ENCODE results near the gene BBIP1. TPM values are rescaled to one million over a fixed set of nuclear protein-coding genes. Genes with fewer than 3 reads are reported as not detected.

The BBIP1 gene
- total and polyA plus RNA-seq, 5 donors = 24.5 to 30.0 (median 26.9) TPM

- 85% methylated on average over 7 of the region's 7 CpGs for WGBS
- intact Hi-C loops (cut with DNase I) = no loop called here
- ATAC-seq = no peak
- Histone ChIP-seq H3K4me3 (ENCODE audit: low read length) (no peak overlapping the region), H3K4me1 (ENCODE audit: control insufficient read depth, insufficient read depth, low read length) (peaks cover 4% of the 10 kb centered on the region), H3K9me3 (ENCODE audit: control insufficient read depth, low read length) (no peaks in the 10 kb centered on the region), H3K27me3 (ENCODE audit: control insufficient read depth, insufficient read depth) (no peaks in the 10 kb centered on the region), H3K27ac (ENCODE audit: low read length) (no peak overlapping the region)
- DNase-seq = no peak
Observed at GRCh38 chr10:110901954-110902819, 16.8 kb downstream of the BBIP1 start.

- ATAC-seq = no peak
- no peak for DNase-seq
- WGBS = 98% methylated on average over 2 of the region's 2 CpGs
- Histone ChIP-seq H3K4me3 (ENCODE audit: low read length) (no peak overlapping the region), H3K27me3 (ENCODE audit: control insufficient read depth, insufficient read depth) (no peaks in the 10 kb centered on the region), H3K9me3 (ENCODE audit: control insufficient read depth, low read length) (no peaks in the 10 kb centered on the region), H3K4me1 (ENCODE audit: control insufficient read depth, insufficient read depth, low read length) (peaks cover 4% of the 10 kb centered on the region), H3K27ac (ENCODE audit: low read length) (no peak overlapping the region)
- intact Hi-C loops (cut with DNase I) = no loop called here
Observed at GRCh38 chr10:110900983-110901382, 18.0 kb downstream of the BBIP1 start.

GRCh38 chr10:110898391-110898790, 20.6 kb downstream of the BBIP1 start:
- Histone ChIP-seq H3K9me3 (ENCODE audit: control insufficient read depth, low read length) (no peaks in the 10 kb centered on the region), H3K4me1 (ENCODE audit: control insufficient read depth, insufficient read depth, low read length) (peaks cover 3% of the 10 kb centered on the region), H3K27me3 (ENCODE audit: control insufficient read depth, insufficient read depth) (no peaks in the 10 kb centered on the region), H3K4me3 (ENCODE audit: low read length) (no peak overlapping the region), H3K27ac (ENCODE audit: low read length) (no peak overlapping the region)
- intact Hi-C loops (cut with DNase I) = loop anchor here (5.0 to 10.0 kb wide), 4 partner anchors 151 to 294 kb away; no protein-coding TSS in a partner anchor
- no peak for DNase-seq
- ATAC-seq = no peak

- Histone ChIP-seq H3K4me1 (ENCODE audit: control insufficient read depth, insufficient read depth, low read length) (no peaks in the 10 kb centered on the region), H3K9me3 (ENCODE audit: control insufficient read depth, low read length) (no peaks in the 10 kb centered on the region), H3K27ac (ENCODE audit: low read length) (no peak overlapping the region), H3K27me3 (ENCODE audit: control insufficient read depth, insufficient read depth) (no peaks in the 10 kb centered on the region), H3K4me3 (ENCODE audit: low read length) (no peak overlapping the region)
- 86% methylated on average over 1 of the region's 1 CpG for WGBS
- intact Hi-C loops (cut with DNase I) = loop anchor here (5.0 to 10.0 kb wide), 4 partner anchors 150 to 292 kb away; no protein-coding TSS in a partner anchor
- peak in 1 of 2 donors; percentile 34 for ATAC-seq
- no peak for DNase-seq
Observed at GRCh38 chr10:110897184-110897583, 21.8 kb downstream of the BBIP1 start.

GRCh38 chr10:110893559-110894179, 25.3 kb downstream of the BBIP1 start:
- H3K27ac ChIP-seq (ENCODE audit: low read length) = no peak overlapping the region
- DNase-seq (no peak), ATAC-seq (peak; percentile 78 to 79)
- no peaks in the 10 kb centered on the region for H3K4me1 ChIP-seq (ENCODE audit: control insufficient read depth, insufficient read depth, low read length)
- no peak overlapping the region for H3K4me3 ChIP-seq (ENCODE audit: low read length)
- H3K9me3 ChIP-seq (ENCODE audit: control insufficient read depth, low read length) = no peaks in the 10 kb centered on the region
- 28% methylated on average over 4 of the region's 4 CpGs for WGBS
- no peaks in the 10 kb centered on the region for H3K27me3 ChIP-seq (ENCODE audit: control insufficient read depth, insufficient read depth)
- intact Hi-C loops (cut with DNase I) = loop anchor here (5.0 to 10.0 kb wide), 6 partner anchors 86 to 289 kb away; no protein-coding TSS in a partner anchor

DNA sequence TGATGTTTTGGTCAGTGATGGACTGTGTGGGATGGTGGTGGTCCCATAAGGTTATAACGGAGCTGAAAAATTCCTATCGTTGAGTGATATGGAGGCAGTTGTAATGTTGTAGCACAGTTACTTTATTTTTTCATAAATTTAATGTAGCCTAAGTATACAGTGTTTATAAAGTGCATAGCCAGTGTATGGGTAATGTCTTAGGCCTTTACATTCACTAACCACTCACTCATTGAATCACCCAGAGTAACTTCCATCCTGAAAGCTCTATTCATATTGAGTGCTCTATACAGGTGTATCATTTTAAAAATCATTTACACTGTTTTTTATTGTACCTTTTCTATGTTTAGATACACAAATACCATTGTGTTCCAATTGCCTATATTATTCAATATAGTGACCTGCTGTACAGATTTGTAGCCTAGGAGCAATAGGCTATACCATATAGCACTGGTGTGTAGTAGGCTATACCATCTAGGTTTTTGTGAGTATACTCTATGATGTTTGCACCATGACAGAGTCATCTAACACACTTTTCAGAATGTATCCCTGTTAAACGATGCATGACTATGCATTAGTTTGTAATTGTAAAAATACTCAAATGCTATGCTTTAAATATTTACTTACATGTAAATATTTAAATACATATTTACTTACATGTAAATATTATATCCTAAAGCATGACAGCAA, 26.2 kb downstream of the BBIP1 start:
- WGBS = 79% methylated on average over 3 of the region's 3 CpGs
- Histone ChIP-seq H3K4me1 (ENCODE audit: control insufficient read depth, insufficient read depth, low read length) (no peaks in the 10 kb centered on the region), H3K9me3 (ENCODE audit: control insufficient read depth, low read length) (no peaks in the 10 kb centered on the region), H3K27me3 (ENCODE audit: control insufficient read depth, insufficient read depth) (no peaks in the 10 kb centered on the region), H3K27ac (ENCODE audit: low read length) (no peak overlapping the region), H3K4me3 (ENCODE audit: low read length) (no peak overlapping the region)
- intact Hi-C loops (cut with DNase I) = loop anchor here (5.0 to 10.0 kb wide), 6 partner anchors 85 to 288 kb away; no protein-coding TSS in a partner anchor
- DNase-seq (no peak), ATAC-seq (no peak)

GRCh38 chr10:110887560-110887959, 31.4 kb downstream of the BBIP1 start:
- no peaks in the 10 kb centered on the region for H3K4me1 ChIP-seq (ENCODE audit: control insufficient read depth, insufficient read depth, low read length)
- ATAC-seq (no peak), DNase-seq (no peak)
- H3K27me3 ChIP-seq (ENCODE audit: control insufficient read depth, insufficient read depth) = no peaks in the 10 kb centered on the region
- H3K27ac ChIP-seq (ENCODE audit: low read length) = no peak overlapping the region
- intact Hi-C loops (cut with DNase I) = no loop called here
- H3K4me3 ChIP-seq (ENCODE audit: low read length) = no peak overlapping the region
- H3K9me3 ChIP-seq (ENCODE audit: control insufficient read depth, low read length) = no peaks in the 10 kb centered on the region
- 98% methylated on average over 1 of the region's 1 CpG for WGBS

DNA sequence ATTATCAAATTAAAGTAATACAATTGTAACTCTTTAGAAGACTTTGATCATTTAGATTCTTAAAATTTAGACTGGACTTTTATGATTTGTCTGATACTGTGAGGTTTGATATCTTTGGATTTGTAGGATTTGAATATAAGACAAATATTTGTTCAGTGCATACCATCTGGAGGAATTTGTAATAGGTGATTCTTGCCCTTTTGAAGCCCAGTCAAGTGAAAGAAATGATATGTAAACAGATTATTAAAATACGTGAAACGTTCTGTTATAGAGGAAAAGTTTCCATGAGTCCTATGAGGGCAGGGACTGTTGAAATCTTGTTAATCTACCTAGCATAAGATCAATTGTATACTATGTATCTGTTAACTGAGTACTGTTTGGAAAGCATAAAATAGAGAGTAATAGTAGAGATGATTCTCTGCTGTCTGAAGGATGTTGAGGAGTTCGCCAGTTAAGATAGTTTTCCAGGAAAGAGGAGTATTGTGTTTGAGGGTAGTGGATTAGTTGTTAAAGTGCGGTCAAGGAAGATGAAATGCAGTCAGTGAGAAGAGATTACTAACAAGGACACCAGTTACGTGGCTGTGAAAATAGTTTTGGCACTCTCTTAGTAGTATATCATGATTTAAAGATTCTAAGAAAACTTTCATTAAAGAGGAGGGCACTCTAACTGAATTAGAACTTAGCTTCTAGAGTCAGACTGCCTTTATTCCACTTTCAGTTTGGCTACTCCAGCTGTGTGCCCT, 32.9 kb downstream of the BBIP1 start:
- ATAC-seq (no peak), DNase-seq (no peak)
- intact Hi-C loops (cut with DNase I) = no loop called here
- H3K4me3 ChIP-seq (ENCODE audit: low read length) = no peak overlapping the region
- no peaks in the 10 kb centered on the region for H3K4me1 ChIP-seq (ENCODE audit: control insufficient read depth, insufficient read depth, low read length)
- no peak overlapping the region for H3K27ac ChIP-seq (ENCODE audit: low read length)
- 55% methylated on average over 5 of the region's 5 CpGs for WGBS
- no peaks in the 10 kb centered on the region for H3K9me3 ChIP-seq (ENCODE audit: control insufficient read depth, low read length)
- H3K27me3 ChIP-seq (ENCODE audit: control insufficient read depth, insufficient read depth) = no peaks in the 10 kb centered on the region

DNA sequence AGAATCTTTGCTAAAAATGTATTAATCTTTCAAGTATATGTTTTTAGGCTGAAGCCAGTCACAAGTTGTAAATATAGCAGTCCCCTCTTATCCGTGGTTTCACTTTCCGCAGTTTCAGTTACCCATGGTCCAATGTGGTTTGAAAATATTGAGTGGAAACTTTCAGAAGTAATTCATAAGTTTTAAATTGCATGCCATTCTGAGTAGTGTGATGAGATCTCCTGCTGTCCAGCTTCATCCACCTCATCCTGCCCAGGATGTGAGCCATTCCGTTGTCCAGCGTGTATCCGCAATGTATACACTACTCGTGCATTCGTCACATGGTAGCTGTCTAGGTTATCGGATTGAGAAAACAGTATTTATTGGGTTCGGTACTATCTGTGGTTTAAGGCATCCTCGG, 35.1 kb downstream of the BBIP1 start:
- Histone ChIP-seq H3K27ac (ENCODE audit: low read length) (no peak overlapping the region), H3K27me3 (ENCODE audit: control insufficient read depth, insufficient read depth) (no peaks in the 10 kb centered on the region), H3K9me3 (ENCODE audit: control insufficient read depth, low read length) (no peaks in the 10 kb centered on the region), H3K4me3 (ENCODE audit: low read length) (no peak overlapping the region), H3K4me1 (ENCODE audit: control insufficient read depth, insufficient read depth, low read length) (no peaks in the 10 kb centered on the region)
- WGBS = 75% methylated on average over 10 of the region's 10 CpGs
- ATAC-seq (peak in 1 of 2 donors; percentile 20), DNase-seq (no peak)
- intact Hi-C loops (cut with DNase I) = no loop called here

DNA sequence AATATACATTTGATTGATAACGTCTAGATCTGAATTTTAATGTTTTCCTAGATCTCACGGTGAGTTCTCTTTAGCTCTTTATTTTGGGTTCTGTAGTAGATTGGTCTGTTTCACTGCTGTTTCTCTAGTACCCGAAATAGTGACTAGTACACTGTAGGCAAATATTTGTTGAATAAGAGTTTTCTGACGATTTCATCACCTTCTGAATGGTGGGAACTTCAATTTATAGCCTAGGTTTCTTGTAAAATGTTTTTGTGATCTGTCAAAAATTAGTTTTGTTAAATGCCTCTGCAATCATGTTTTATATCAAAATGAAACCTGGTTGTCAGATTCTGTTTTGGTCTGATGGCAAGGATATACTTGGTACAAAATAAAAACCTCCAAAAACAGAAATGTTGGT, 37.1 kb downstream of the BBIP1 start:
- no peaks in the 10 kb centered on the region for H3K4me1 ChIP-seq (ENCODE audit: control insufficient read depth, insufficient read depth, low read length)
- DNase-seq (no peak), ATAC-seq (no peak)
- no peaks in the 10 kb centered on the region for H3K9me3 ChIP-seq (ENCODE audit: control insufficient read depth, low read length)
- intact Hi-C loops (cut with DNase I) = no loop called here
- H3K27me3 ChIP-seq (ENCODE audit: control insufficient read depth, insufficient read depth) = no peaks in the 10 kb centered on the region
- WGBS = 74% methylated on average over 4 of the region's 4 CpGs
- H3K4me3 ChIP-seq (ENCODE audit: low read length) = no peak overlapping the region
- no peak overlapping the region for H3K27ac ChIP-seq (ENCODE audit: low read length)

Measured in right cardiac atrium (tissue), 5 donors.